H1 (cell line): ENCODE results near the gene CDC42EP3. TPM values are rescaled to one million over a fixed set of nuclear protein-coding genes. Genes with fewer than 3 reads are reported as not detected.

Experiments
- CTCF ChIA-PET: fragments of 300-600 bp; sonication (Branson Sonifier 250); formaldehyde crosslinking; loops from one replicate; lab custom pipeline; 2021; ENCODE audit not compliant: partially characterized antibody; lab: Charles Lee
- POLR2A ChIA-PET: fragments of 300-600 bp; sonication (Branson Sonifier 250); formaldehyde crosslinking; loops from one replicate; lab custom pipeline; 2021; ENCODE audit warnings: inconsistent platforms; ENCODE audit not compliant: partially characterized antibody; lab: Charles Lee
- DNase-seq, 2 experiments: peaks; one replicate each; pipeline versions ENCODE4 v3.0.0 to v3.0.0-alpha.2; 2010 to 2022; ENCODE audit warnings: low spot score in 2 of 2, low read depth in 1 of 2, mixed read lengths in 1 of 2
- FAIRE-seq: peaks from 2 replicates; lab custom pipeline; 2011; peaks lifted over from hg19 to GRCh38; lab: Jason Lieb, UNC
- H2AFZ ChIP-seq: 2 replicates; pipeline ENCODE4 v1.8.1; 2012; ENCODE audit warnings: low read length, inconsistent platforms
- H2AK5ac ChIP-seq: 2 replicates; pipeline ENCODE4 v1.6.1; 2013; ENCODE audit warnings: low read depth, low read length
- H2BK120ac ChIP-seq: replicated peaks from 2 replicates; pipeline ENCODE3; 2013; ENCODE audit warnings: low read depth, low read length, inconsistent platforms
- H2BK12ac ChIP-seq: 2 replicates; pipeline ENCODE4 v1.6.1; 2013; ENCODE audit warnings: low read depth, low read length
- H2BK15ac ChIP-seq: 2 replicates; pipeline ENCODE4 v1.6.1; 2013; ENCODE audit warnings: low read length
- H2BK20ac ChIP-seq: 2 replicates; pipeline ENCODE4 v1.6.1; 2013; ENCODE audit warnings: low read length
- H2BK5ac ChIP-seq: 2 replicates; pipeline ENCODE4 v1.6.1; 2013; ENCODE audit warnings: low read depth, low read length
- H3K14ac ChIP-seq: 2 replicates; pipeline ENCODE4 v1.6.1; 2013; ENCODE audit warnings: inconsistent platforms; ENCODE audit not compliant: insufficient read length
- H3K18ac ChIP-seq: 2 replicates; pipeline ENCODE4 v1.6.1; 2013; ENCODE audit warnings: low read length; ENCODE audit errors: extremely low read depth
- H3K23ac ChIP-seq: 2 replicates; pipeline ENCODE4 v1.6.1; 2013; ENCODE audit warnings: inconsistent platforms; ENCODE audit not compliant: insufficient read length
- H3K23me2 ChIP-seq: 2 replicates; pipeline ENCODE4 v1.6.1; 2013; ENCODE audit warnings: low read depth, low read length
- H3K27ac ChIP-seq: 2 replicates; pipeline ENCODE4 v1.6.1; 2011; ENCODE audit warnings: low read depth, low read length, inconsistent platforms
- H3K27me3 ChIP-seq, 4 experiments: replicated peaks in 1 of 4; 1 replicate in 1 of 4; 2 replicates in 3 of 4; pipeline versions ENCODE4 v1.6.1 to v1.8.1; 2011 to 2013; ENCODE audit warnings: low read length in 3 of 4, mild to moderate bottlenecking in 3 of 4, inconsistent platforms in 2 of 4, mixed read lengths in 2 of 4, moderate library complexity in 1 of 4; ENCODE audit not compliant: control insufficient read depth in 3 of 4, insufficient read depth in 3 of 4; ENCODE audit errors: extremely low read depth in 1 of 4
- H3K36me3 ChIP-seq, 4 experiments: 2 replicates each; pipeline versions ENCODE4 v1.6.1 to v1.8.1; 2011 to 2013; ENCODE audit warnings: mild to moderate bottlenecking in 4 of 4, low read length in 3 of 4, moderate library complexity in 2 of 4, control low read depth in 1 of 4, inconsistent platforms in 1 of 4; ENCODE audit not compliant: insufficient read depth in 4 of 4, control insufficient read depth in 2 of 4
- H3K4ac ChIP-seq: replicated peaks from 2 replicates; pipeline ENCODE3; 2013; ENCODE audit warnings: low read length, low read depth, mixed read lengths, inconsistent platforms; ENCODE audit not compliant: insufficient read length
- H3K4me1 ChIP-seq, 4 experiments: replicated peaks in 1 of 4; 1 replicate in 1 of 4; 2 replicates in 3 of 4; pipeline versions ENCODE4 v1.6.1 to v1.8.1; 2011 to 2013; ENCODE audit warnings: low read length in 3 of 4, inconsistent platforms in 2 of 4, mixed read lengths in 1 of 4; ENCODE audit not compliant: insufficient read depth in 4 of 4, control insufficient read depth in 3 of 4
- H3K4me2 ChIP-seq, 2 experiments: 2 replicates each; pipeline versions ENCODE4 v1.6.1 to v1.8.1; 2011 to 2013; ENCODE audit warnings: low read depth in 2 of 2, low read length in 2 of 2, control low read depth in 1 of 2, inconsistent platforms in 1 of 2, mild to moderate bottlenecking in 1 of 2; ENCODE audit not compliant: insufficient read depth in 1 of 2
- H3K4me3 ChIP-seq, 4 experiments: fragments of 200-600, 300-600 bp in 1 of 4; sonication (generic), shearing (Covaris generic), sonication (Bioruptor Twin) in 1 of 4; 2 replicates each; pipeline versions ENCODE4 v1.5.1 to v1.8.1; 2011 to 2016; ENCODE audit warnings: low read length in 4 of 4, low read depth in 3 of 4, control low read depth in 2 of 4, inconsistent platforms in 2 of 4, mild to moderate bottlenecking in 2 of 4, mixed read lengths in 1 of 4, moderate library complexity in 1 of 4; ENCODE audit not compliant: insufficient read depth in 2 of 4; ENCODE audit errors: extremely low read depth in 1 of 4
- H3K56ac ChIP-seq: replicated peaks from 2 replicates; pipeline ENCODE3; 2013; ENCODE audit warnings: low read depth, mild to moderate bottlenecking, mixed read lengths, low read length, inconsistent platforms; ENCODE audit not compliant: insufficient read length
- H3K79me1 ChIP-seq: 2 replicates; pipeline ENCODE4 v1.6.1; 2013; ENCODE audit warnings: low read depth, low read length, control low read depth
- H3K79me2 ChIP-seq, 2 experiments: 2 replicates each; pipeline versions ENCODE4 v1.6.1 to v1.8.1; 2012 to 2013; ENCODE audit warnings: low read length in 2 of 2, mild to moderate bottlenecking in 2 of 2, inconsistent platforms in 1 of 2; ENCODE audit not compliant: insufficient read depth in 2 of 2, control insufficient read depth in 1 of 2
- H3K9ac ChIP-seq, 4 experiments: replicated peaks in 1 of 4; 1 replicate in 1 of 4; 2 replicates in 3 of 4; pipeline versions ENCODE4 v1.6.1 to v1.8.1; 2011 to 2013; ENCODE audit warnings: low read depth in 3 of 4, low read length in 3 of 4, control low read depth in 2 of 4, mild to moderate bottlenecking in 2 of 4, moderate library complexity in 2 of 4, inconsistent platforms in 1 of 4; ENCODE audit errors: extremely low read depth in 1 of 4
- H3K9me3 ChIP-seq, 2 experiments: 2 replicates each; pipeline versions ENCODE4 v1.6.1 to v1.8.1; 2012 to 2013; ENCODE audit warnings: mild to moderate bottlenecking in 2 of 2, moderate library complexity in 2 of 2, control low read depth in 1 of 2, inconsistent platforms in 1 of 2, low read depth in 1 of 2, low read length in 1 of 2, mixed read lengths in 1 of 2; ENCODE audit not compliant: insufficient read depth in 2 of 2
- H4K20me1 ChIP-seq, 2 experiments: replicated peaks in 1 of 2; 2 replicates each; pipeline versions ENCODE3 to v1.8.1; 2011 to 2013; ENCODE audit warnings: inconsistent platforms in 2 of 2, low read length in 2 of 2, mild to moderate bottlenecking in 1 of 2; ENCODE audit not compliant: insufficient read depth in 2 of 2, control insufficient read depth in 1 of 2
- H4K5ac ChIP-seq: 2 replicates; pipeline ENCODE4 v1.6.1; 2013; ENCODE audit warnings: low read length, low read depth, mixed read lengths, inconsistent platforms; ENCODE audit not compliant: insufficient read length
- H4K8ac ChIP-seq: 2 replicates; pipeline ENCODE4 v1.8.0; 2013; ENCODE audit warnings: mild to moderate bottlenecking, moderate library complexity, low read length, inconsistent platforms; ENCODE audit not compliant: insufficient read depth; ENCODE audit errors: extremely low read depth
- H4K91ac ChIP-seq: replicated peaks from 2 replicates; pipeline ENCODE3; 2013; ENCODE audit warnings: low read length, mixed read lengths, inconsistent platforms; ENCODE audit not compliant: insufficient read length
- KDM1A ChIP-seq: fragments of 200-600, 300-600 bp; sonication (generic); IDR thresholded peaks from 2 replicates; pipeline ENCODE4 v1.7.1; 2016; ENCODE audit warnings: mild to moderate bottlenecking, low read length, borderline replicate concordance
- WGBS, 2 experiments: shearing (Covaris generic) in 1 of 2; methylation state at CpG; one replicate each; pipeline versions ENCODE4 v1.1.6 to v1.1.7; 2013 to 2015; ENCODE audit warnings: low lambda C conversion rate in 2 of 2, mixed read lengths in 2 of 2, inconsistent platforms in 1 of 2, low coverage in 1 of 2, missing lambda C conversion rate in 1 of 2; ENCODE audit not compliant: insufficient replicate concordance in 2 of 2, insufficient coverage in 1 of 2, insufficient read length in 1 of 2; ENCODE audit errors: extremely low coverage in 1 of 2, missing lambda C conversion rate in 1 of 2; 5-methylcytosine and 5-hydroxymethylcytosine counted together
- polyA plus RNA-seq, 7 experiments: library from polyadenylated mRNA; depleted of rRNA in 3 of 7; stranded (reverse) in 5 of 7; unstranded in 2 of 7; fragments of >200 nt in 5 of 7; fragments of 200-250 nt in 2 of 7; gene quantifications; 1 replicate in 5 of 7; 2 replicates in 1 of 7; 4 replicates in 1 of 7; pipeline versions ENCODE4 v1.2.1 to v1.2.3, GENCODE V29; 2011 to 2013; ENCODE audit warnings: missing spikeins in 2 of 7, mixed read lengths in 2 of 7
- total RNA-seq: library from RNA; stranded (reverse); fragmentation: NEBNext Ultra II Directional; extraction: Animal tissue kit (Norgen Biotek cat#: 25700); gene quantifications from 2 replicates; pipeline ENCODE4 v1.2.1, GENCODE V29; 2021

The CDC42EP3 gene
- total and polyA plus RNA-seq, 2 of the 8 experiments (the other 6 are each of a cell fraction or from before 2014, with no cell fraction given), result 18.4 to 24.7 TPM

DNA sequence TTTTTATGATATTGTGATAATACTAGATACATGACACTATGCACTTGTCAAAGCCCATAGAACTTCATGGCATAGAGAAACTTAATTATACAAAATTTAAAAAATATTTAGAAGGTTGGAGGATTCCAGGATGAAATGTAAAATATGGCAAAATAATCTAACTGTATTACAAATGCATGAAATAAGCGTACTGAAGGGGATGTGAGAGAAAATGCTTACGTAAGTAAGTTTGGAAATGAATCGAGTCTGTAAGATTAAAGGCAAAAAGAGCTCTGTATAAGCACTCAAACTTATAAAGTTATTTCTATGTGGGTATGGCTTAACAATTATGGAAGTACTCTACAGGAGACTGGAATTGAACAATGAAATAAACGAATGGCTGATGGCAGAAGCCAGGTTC, 13.4 kb upstream of the CDC42EP3 start:
- no peak overlapping the region for H4K8ac ChIP-seq
- no peak overlapping the region for H2AFZ ChIP-seq
- H3K79me2 ChIP-seq, result no peaks in the 10 kb centered on the region
- no peak overlapping the region for H4K91ac ChIP-seq
- no peak for DNase-seq
- no peak overlapping the region for H2BK120ac ChIP-seq
- FAIRE-seq, result no peak
- CTCF ChIA-PET, result no interaction called here
- no peak overlapping the region for H3K4ac ChIP-seq
- no peak overlapping the region for H3K56ac ChIP-seq
- no peak overlapping the region for H3K4me2 ChIP-seq
- H3K27ac ChIP-seq, result no peak overlapping the region
- TF ChIP-seq KDM1A, result no peak
- no peak overlapping the region for H2BK15ac ChIP-seq
- no peak overlapping the region for H3K18ac ChIP-seq
- H3K23me2 ChIP-seq, result no peaks in the 10 kb centered on the region
- H2BK12ac ChIP-seq, result no peak overlapping the region
- H3K14ac ChIP-seq, result no peak overlapping the region
- no peak overlapping the region for H2BK20ac ChIP-seq
- no peaks in the 10 kb centered on the region for H3K36me3 ChIP-seq
- H3K23ac ChIP-seq, result no peak overlapping the region
- H3K9me3 ChIP-seq, result no peaks in the 10 kb centered on the region
- POLR2A ChIA-PET, result no interaction called here
- H4K5ac ChIP-seq, result no peak overlapping the region
- no peaks in the 10 kb centered on the region for H4K20me1 ChIP-seq
- H2AK5ac ChIP-seq, result no peak overlapping the region
- no peak overlapping the region for H3K4me3 ChIP-seq
- H3K27me3 ChIP-seq, result no peaks in the 10 kb centered on the region
- H3K9ac ChIP-seq, result no peak overlapping the region
- WGBS, 2 experiments, result 74% methylated on average over 4 of the region's 4 CpGs; no CpG with 5 or more reads in 1 of the 2 experiments
- no peak overlapping the region for H2BK5ac ChIP-seq
- H3K79me1 ChIP-seq, result no peaks in the 10 kb centered on the region
- H3K4me1 ChIP-seq, result peaks cover 0 to 6% (median 4%) of the 10 kb centered on the region in 4 experiments; a peak in 4 of 7 replicates
